SH-SY5Y (cell line): Measurements from ENCODE around the gene PRELID3B.

Experiments used
- GATA2 ChIP-seq: IDR thresholded peaks from 2 replicates; pipeline ENCODE4 v1.6.1; 2011; ENCODE audit warnings: mild to moderate bottlenecking, low read depth, low read length
- GATA3 ChIP-seq: IDR thresholded peaks from 2 replicates; pipeline ENCODE4 v1.6.1; 2011; ENCODE audit warnings: low read depth, mild to moderate bottlenecking, low read length, moderate library complexity

The PRELID3B gene

DNA sequence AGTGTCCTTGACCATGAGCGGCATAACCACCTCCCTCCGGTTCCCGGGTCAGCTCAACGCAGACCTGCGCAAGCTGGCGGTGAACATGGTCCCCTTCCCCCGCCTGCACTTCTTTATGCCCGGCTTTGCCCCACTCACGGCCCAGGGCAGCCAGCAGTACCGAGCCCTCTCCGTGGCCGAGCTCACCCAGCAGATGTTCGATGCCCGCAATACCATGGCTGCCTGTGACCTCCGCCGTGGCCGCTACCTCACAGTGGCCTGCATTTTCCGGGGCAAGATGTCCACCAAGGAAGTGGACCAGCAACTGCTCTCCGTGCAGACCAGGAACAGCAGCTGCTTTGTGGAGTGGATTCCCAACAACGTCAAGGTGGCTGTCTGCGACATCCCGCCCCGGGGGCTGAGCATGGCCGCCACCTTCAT is 18.5 kb downstream of the PRELID3B start:
- no peak for TF ChIP-seq GATA2
- no peak for TF ChIP-seq GATA3

- TF ChIP-seq GATA2 (no peak), GATA3 (no peak)
These were observed 19.0 kb downstream of the PRELID3B start for GRCh38 chr20:59023616-59024015.

GRCh38 chr20:59022754-59023153 is 19.8 kb downstream of the PRELID3B start:
- no peak for TF ChIP-seq GATA2
- TF ChIP-seq GATA3, result no peak

DNA sequence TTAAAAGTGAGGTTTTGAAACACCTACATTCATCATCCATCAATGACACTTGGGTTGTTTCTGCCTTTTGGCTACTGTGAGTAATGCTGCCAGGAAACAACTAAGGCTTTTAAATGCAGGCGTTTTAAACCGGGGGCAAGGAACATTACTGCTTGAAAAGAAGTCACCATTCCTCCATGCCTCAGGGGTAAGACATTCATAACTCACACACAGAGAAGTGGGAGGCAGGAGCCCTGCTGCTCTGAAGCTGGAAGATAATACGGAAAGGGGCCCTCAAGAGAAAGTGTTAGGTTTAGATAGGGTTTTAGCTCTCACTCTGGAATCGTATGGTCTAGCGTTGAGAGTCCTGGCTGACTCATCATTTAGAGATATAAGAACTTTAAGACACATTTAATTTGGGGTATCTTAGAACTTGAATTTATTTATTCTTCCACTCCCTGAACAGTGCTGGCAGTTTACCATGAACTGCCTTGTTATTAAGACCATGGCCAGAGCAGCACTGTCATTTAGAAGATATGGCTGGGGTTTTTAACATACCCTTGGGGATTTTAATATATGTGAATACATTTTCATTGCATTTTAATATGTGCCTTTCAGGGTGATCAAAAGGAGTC is 21.5 kb downstream of the PRELID3B start:
- TF ChIP-seq GATA2 (no peak), GATA3 (no peak)

GRCh38 chr20:59019217-59019616 is 23.4 kb downstream of the PRELID3B start, which contains the start of gene TUBB1:
Gene TUBB1 (plus strand): TSS chr20:59019429. CDS start chr20:59019523, 94 bp downstream.
- no peak for TF ChIP-seq GATA3
- TF ChIP-seq GATA2, result no peak

DNA sequence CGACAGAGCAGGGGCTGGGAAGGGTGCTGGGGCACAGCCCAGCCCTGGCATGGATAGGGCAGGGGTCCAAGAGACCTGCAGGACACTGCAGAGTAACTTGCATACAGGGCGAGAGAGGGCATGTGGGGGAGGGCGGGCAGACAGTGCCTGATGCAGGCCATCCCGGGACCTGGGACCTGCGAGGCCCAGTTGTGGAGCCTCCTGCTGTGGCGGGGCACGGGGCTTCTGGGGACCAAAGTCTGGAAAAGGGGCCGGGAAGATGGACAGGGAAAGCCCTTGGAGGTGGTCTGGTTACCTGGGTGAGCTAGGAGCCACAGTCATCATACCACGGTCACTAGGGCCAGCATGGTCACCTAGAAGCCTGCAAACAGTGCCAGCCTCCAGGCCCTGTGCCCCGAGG is 23.8 kb downstream of the PRELID3B start:
- no peak for TF ChIP-seq GATA3
- TF ChIP-seq GATA2, result no peak

DNA sequence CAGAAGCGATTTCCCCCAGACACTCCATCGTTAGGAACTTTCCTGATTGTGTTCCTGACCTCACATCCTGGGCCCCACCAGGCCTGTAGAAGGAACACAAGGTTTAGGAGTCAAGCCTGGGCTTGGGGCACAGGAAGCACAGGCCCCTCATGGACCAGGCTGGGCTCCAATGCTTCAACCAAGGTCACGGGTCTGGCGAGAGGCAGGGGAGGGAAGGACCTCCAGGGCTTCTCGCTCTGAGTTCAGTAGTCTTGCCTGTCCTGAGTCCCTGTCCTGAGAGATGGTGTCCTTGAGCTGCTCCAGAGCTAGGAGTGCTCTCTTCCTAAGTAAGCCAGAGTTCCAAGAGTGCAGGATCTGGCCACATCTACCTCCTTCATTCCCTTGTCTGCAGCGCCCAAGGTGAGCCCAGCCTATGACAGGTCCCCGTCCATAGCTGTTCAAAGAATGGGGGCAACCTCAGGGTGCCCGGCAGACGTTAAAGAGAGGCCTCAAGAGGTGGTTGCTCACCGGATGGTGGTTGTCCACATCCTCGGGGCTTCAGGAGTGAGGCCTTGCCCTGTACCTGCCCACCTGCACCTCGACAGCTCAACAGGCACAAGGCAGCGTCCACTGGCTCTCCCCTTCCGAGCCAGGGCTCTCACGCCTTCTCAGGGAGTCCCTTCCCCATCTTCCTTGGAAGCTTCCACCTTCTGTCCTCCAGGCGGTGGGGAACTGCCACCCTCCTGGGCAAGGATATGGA is 24.9 kb downstream of the PRELID3B start:
- no peak for TF ChIP-seq GATA3
- no peak for TF ChIP-seq GATA2

- TF ChIP-seq GATA3 (no peak), GATA2 (no peak)
These were observed 25.6 kb downstream of the PRELID3B start for GRCh38 chr20:59016795-59017492.

DNA sequence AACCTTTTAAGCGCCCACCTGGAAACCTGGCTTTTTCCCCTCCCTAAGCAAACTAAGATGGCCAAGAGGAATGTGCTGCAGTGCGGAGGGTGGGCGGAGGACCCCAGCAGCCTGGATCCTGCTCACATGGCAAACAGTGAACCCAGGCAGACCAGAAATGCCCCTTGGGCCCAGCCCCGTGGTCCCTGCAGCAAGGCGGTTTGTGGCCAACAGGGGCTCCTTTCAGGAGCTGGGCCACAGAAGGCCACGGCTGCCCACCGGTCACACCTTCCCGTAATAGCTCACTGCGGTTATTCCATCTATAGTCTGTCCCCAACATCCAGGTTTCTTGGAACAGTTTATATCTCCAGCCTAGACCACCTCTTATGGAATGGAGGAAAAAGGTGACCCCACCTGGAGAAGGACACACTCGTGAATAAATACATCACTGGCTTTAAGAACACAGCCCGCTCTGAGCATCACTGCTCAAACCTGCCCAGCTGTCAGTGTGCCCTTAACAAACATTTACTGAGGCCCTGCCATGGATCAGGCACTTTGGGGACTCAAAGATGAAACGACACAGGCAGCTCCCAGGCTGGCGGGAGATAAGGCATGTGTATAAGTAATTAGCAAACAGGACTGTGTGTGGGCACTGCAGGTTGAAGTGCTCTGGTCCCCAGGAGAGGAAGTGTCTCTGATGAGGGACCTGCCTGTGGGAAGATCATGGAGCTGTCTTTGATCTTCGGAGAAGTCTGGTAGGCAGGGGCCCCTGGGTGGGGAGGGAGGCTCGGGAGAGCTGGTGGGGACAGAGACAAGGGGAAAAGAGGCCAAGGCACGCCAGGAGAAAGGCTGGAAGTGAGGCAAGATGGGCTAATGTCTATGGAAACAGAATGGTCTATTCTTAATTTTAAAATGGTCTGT is 26.5 kb downstream of the PRELID3B start:
- TF ChIP-seq GATA3 (no peak), GATA2 (peak; percentile 62)

DNA sequence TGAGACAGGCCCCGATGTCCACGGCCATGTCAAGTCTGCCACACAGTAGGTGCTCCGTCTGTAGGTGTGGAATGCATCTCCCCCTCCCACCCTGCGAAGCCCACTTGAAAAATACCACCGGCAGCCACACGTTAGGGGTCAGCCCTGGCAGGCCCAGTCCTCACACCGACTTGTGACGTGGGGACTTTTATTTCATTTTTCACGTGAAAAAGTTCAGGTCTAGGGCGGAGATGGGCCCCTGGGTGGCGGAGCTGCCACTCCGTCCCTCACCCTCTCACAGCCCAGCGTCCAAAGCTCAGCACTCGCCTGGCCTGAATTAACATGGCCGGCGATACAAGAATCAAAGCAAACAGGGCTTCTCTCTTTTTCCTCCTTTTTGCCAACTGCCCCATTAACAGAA is 27.2 kb downstream of the PRELID3B start:
- no peak for TF ChIP-seq GATA3
- TF ChIP-seq GATA2, result no peak

DNA sequence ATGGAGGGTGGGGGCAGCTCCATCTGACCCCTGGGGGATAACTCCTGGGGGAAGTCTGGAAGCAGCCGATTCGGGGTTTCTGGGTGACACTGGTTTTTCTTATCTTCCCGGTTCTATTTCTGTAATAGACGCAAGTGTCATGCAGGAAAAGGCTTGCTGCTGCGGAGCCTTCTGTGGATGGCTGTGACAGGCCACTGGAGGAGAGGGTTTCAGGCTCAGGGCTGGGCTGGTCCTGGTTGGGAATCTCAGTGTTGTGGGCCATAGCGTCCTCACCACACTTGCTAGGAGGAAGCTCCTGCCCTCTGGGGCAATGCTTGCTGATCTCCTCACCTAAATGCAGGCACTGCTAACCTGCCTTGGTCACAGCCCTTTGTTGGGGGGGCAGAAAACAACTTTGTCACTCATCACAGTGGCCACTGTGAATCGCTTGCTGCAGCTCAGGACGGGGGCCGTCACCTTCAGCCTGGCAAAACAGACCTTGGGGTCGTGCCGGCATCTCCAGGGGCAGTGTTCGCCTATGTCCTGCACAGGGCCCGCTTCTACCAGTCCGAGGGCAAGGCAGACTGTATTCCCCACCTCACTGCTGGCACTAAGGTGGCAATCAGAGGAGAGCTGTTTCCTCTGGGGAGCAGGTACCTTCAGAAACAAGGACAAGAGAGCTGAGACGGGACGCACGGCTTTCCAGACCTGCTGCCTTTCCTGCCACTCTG is 27.8 kb downstream of the PRELID3B start:
- TF ChIP-seq GATA2 (no peak), GATA3 (no peak)

- no peak for TF ChIP-seq GATA3
- no peak for TF ChIP-seq GATA2
These were observed 28.5 kb downstream of the PRELID3B start for GRCh38 chr20:59013959-59014608.
